Measurements from ENCODE around the gene KLHL10. TPM values are rescaled to one million over a fixed set of nuclear protein-coding genes. Genes with fewer than 3 reads are reported as not detected.

Gene KLHL10
- total and polyA plus RNA-seq, 9 of the 15 experiments (the other 6 are each of a cell fraction or from before 2014, with no cell fraction given): 0.06 to 0.56 (median 0.12) TPM; not detected in 5

DNA sequence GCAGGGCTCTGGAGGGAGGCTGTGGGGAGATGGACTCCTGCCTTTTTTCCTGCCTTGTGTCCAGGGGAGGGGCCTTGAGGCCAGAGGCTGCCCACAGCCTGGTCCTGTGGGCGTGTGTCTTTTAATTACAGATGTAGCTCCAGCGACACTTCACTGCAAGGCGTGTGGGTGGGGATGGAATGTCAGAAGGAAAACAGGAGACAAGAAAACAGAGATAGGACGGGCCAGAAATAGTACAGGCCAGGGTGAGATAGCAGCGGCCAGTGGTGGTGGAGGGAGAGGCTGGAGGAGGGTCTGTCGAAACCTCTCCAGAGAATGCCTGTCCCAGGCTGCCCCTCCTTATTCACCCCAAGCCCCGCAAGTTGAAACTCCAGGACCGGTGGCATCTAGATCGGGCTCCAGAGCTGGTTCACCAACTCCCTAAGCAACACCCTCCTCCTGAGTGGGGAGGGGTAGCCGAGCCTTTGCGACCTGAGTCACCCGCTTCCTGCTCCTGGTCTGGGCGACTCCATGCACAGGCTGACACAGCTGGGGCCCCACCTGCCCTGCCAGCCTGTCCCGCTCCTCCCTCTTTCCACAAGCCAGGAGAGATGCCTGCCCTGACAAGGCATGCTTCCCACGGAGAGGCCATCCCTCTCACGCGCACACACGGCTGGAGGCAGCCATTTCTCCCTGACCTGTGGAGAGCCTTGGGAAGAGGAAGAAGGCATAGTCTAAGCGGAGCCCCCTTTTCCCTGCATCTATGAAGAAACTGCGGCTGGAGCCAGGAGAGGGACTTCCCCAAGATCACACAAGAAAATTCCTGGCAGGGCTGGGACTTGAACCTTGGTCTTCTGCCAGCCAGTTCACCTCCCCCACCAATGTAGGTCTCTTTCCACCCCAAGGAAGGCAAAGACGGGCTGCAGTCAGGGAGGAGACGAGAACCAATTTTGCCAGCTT, 44.5 kb upstream of the KLHL10 start (continued):
- TF ChIP-seq, protein P1, sequence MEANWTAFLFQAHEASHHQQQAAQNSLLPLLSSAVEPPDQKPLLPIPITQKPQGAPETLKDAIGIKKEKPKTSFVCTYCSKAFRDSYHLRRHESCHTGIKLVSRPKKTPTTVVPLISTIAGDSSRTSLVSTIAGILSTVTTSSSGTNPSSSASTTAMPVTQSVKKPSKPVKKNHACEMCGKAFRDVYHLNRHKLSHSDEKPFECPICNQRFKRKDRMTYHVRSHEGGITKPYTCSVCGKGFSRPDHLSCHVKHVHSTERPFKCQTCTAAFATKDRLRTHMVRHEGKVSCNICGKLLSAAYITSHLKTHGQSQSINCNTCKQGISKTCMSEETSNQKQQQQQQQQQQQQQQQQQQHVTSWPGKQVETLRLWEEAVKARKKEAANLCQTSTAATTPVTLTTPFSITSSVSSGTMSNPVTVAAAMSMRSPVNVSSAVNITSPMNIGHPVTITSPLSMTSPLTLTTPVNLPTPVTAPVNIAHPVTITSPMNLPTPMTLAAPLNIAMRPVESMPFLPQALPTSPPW (CRISPR knock-in tag; IDR thresholded peaks at IDR 0.05): peak; percentile 76
- TF ChIP-seq COPS2 (conservative IDR thresholded peaks at IDR 0.05) (no peak), L3MBTL2 (IDR thresholded peaks at IDR 0.05) (peak; percentile 51), FOSL1 (tag; conservative IDR thresholded peaks at IDR 0.05) (peak; percentile 77), ARID1B (IDR thresholded peaks at IDR 0.05) (peak; percentile 84), GTF2E2 (tag; IDR thresholded peaks at IDR 0.05) (peak; percentile 63; the same call in 1 of the 2 replicates), ZNF507 (tag; conservative IDR thresholded peaks at IDR 0.05) (no peak), ELF4 (CRISPR knock-in tag; IDR thresholded peaks at IDR 0.05) (no peak), POLR2G (IDR thresholded peaks at IDR 0.05; ENCODE audit: low read depth, low read length) (peak; percentile 76), CBFA2T3 (IDR thresholded peaks at IDR 0.05) (peak; percentile 84), SMAD1 (IDR thresholded peaks at IDR 0.05; ENCODE audit: low read depth, low read length, partially characterized antibody) (no peak), NUFIP1 (IDR thresholded peaks at IDR 0.05; ENCODE audit: partially characterized antibody) (no peak), SRSF7 (optimal IDR thresholded peaks at IDR 0.05; ENCODE audit: low read depth, low read length) (no peak), HEY1 (CRISPR knock-in tag; IDR thresholded peaks at IDR 0.05; ENCODE audit: borderline replicate concordance) (no peak)
- TF ChIP-seq, protein P2, sequence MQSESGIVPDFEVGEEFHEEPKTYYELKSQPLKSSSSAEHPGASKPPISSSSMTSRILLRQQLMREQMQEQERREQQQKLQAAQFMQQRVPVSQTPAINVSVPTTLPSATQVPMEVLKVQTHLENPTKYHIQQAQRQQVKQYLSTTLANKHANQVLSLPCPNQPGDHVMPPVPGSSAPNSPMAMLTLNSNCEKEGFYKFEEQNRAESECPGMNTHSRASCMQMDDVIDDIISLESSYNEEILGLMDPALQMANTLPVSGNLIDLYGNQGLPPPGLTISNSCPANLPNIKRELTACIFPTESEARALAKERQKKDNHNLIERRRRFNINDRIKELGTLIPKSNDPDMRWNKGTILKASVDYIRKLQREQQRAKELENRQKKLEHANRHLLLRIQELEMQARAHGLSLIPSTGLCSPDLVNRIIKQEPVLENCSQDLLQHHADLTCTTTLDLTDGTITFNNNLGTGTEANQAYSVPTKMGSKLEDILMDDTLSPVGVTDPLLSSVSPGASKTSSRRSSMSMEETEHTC (IDR thresholded peaks at IDR 0.05): no peak
- TF ChIP-seq, protein P3, sequence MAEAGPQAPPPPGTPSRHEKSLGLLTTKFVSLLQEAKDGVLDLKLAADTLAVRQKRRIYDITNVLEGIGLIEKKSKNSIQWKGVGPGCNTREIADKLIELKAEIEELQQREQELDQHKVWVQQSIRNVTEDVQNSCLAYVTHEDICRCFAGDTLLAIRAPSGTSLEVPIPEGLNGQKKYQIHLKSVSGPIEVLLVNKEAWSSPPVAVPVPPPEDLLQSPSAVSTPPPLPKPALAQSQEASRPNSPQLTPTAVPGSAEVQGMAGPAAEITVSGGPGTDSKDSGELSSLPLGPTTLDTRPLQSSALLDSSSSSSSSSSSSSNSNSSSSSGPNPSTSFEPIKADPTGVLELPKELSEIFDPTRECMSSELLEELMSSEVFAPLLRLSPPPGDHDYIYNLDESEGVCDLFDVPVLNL (CRISPR knock-in tag; IDR thresholded peaks at IDR 0.05; ENCODE audit: low read depth): no peak
- TF ChIP-seq, protein P4, sequence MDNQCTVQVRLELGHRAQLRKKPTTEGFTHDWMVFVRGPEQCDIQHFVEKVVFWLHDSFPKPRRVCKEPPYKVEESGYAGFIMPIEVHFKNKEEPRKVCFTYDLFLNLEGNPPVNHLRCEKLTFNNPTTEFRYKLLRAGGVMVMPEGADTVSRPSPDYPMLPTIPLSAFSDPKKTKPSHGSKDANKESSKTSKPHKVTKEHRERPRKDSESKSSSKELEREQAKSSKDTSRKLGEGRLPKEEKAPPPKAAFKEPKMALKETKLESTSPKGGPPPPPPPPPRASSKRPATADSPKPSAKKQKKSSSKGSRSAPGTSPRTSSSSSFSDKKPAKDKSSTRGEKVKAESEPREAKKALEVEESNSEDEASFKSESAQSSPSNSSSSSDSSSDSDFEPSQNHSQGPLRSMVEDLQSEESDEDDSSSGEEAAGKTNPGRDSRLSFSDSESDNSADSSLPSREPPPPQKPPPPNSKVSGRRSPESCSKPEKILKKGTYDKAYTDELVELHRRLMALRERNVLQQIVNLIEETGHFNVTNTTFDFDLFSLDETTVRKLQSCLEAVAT (IDR thresholded peaks at IDR 0.05): no peak
- TF ChIP-seq, protein P5, sequence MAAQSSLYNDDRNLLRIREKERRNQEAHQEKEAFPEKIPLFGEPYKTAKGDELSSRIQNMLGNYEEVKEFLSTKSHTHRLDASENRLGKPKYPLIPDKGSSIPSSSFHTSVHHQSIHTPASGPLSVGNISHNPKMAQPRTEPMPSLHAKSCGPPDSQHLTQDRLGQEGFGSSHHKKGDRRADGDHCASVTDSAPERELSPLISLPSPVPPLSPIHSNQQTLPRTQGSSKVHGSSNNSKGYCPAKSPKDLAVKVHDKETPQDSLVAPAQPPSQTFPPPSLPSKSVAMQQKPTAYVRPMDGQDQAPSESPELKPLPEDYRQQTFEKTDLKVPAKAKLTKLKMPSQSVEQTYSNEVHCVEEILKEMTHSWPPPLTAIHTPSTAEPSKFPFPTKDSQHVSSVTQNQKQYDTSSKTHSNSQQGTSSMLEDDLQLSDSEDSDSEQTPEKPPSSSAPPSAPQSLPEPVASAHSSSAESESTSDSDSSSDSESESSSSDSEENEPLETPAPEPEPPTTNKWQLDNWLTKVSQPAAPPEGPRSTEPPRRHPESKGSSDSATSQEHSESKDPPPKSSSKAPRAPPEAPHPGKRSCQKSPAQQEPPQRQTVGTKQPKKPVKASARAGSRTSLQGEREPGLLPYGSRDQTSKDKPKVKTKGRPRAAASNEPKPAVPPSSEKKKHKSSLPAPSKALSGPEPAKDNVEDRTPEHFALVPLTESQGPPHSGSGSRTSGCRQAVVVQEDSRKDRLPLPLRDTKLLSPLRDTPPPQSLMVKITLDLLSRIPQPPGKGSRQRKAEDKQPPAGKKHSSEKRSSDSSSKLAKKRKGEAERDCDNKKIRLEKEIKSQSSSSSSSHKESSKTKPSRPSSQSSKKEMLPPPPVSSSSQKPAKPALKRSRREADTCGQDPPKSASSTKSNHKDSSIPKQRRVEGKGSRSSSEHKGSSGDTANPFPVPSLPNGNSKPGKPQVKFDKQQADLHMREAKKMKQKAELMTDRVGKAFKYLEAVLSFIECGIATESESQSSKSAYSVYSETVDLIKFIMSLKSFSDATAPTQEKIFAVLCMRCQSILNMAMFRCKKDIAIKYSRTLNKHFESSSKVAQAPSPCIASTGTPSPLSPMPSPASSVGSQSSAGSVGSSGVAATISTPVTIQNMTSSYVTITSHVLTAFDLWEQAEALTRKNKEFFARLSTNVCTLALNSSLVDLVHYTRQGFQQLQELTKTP (IDR thresholded peaks at IDR 0.05; ENCODE audit: low read depth in 1 of 2, partially characterized antibody in 2 of 2): peak in 1 of 2 experiments; percentile 39

Data from K562 (cell line).